ENCODE data around the gene ANP32D. TPM values are rescaled to one million over a fixed set of nuclear protein-coding genes. Genes with fewer than 3 reads are reported as not detected.
"Not testable (repeated sequence)": the region's sequence is repeated elsewhere in the genome, so short reads cannot be mapped to it uniquely, and the experiment has no call there.

Gene ANP32D
- not detected in 2 replicates for total RNA-seq

- Histone ChIP-seq H3K36me3 (ENCODE audit: control insufficient read depth, insufficient read depth, low read length) (no peaks in the 10 kb centered on the region), H3K4me3 (ENCODE audit: low read depth, low read length) (no peak within 1 kb of the TSS), H3K27me3 (ENCODE audit: control insufficient read depth, insufficient read depth, low read length) (no peaks in the 10 kb centered on the region)
- DNase-seq (ENCODE audit: low read depth) (no peak), FAIRE-seq (no peak)
- TF ChIP-seq, protein P1, sequence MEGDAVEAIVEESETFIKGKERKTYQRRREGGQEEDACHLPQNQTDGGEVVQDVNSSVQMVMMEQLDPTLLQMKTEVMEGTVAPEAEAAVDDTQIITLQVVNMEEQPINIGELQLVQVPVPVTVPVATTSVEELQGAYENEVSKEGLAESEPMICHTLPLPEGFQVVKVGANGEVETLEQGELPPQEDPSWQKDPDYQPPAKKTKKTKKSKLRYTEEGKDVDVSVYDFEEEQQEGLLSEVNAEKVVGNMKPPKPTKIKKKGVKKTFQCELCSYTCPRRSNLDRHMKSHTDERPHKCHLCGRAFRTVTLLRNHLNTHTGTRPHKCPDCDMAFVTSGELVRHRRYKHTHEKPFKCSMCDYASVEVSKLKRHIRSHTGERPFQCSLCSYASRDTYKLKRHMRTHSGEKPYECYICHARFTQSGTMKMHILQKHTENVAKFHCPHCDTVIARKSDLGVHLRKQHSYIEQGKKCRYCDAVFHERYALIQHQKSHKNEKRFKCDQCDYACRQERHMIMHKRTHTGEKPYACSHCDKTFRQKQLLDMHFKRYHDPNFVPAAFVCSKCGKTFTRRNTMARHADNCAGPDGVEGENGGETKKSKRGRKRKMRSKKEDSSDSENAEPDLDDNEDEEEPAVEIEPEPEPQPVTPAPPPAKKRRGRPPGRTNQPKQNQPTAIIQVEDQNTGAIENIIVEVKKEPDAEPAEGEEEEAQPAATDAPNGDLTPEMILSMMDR (IDR thresholded peaks at IDR 0.05; ENCODE audit: insufficient read depth, low read length, severe bottlenecking) = no peak
Measured at GRCh38 chr12:48472259-48472658, at the start of gene ANP32D. Gene ANP32D (plus strand): TSS chr12:48472559. CDS start chr12:48472665, 106 bp downstream.

DNA sequence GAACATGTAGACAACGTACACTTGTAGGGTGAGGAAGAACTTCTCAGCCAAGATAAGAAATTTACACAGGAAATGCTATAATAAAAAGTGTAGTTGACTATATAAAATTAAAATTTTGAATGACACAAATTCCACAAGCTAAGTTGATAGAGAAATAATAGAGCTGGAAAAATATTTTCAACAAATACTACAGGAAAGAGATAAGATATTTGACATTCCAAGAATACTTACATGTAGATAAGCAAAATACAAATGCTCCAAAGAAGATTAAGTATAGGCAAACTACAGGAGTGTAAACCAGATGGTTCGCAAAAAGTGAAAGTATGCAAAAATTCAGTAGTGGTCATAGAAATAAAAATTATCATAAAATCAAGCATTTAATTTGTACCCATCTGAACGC, 49.2 kb upstream of the ANP32D start:
- no peaks in the 10 kb centered on the region for H3K36me3 ChIP-seq (ENCODE audit: control insufficient read depth, insufficient read depth, low read length)
- DNase-seq (ENCODE audit: low read depth) (no peak), FAIRE-seq (no peak)
- TF ChIP-seq, protein P1 (IDR thresholded peaks at IDR 0.05; ENCODE audit: insufficient read depth, low read length, severe bottlenecking) = no peak
- no peak overlapping the region for H3K4me3 ChIP-seq (ENCODE audit: low read depth, low read length)
- no peaks in the 10 kb centered on the region for H3K27me3 ChIP-seq (ENCODE audit: control insufficient read depth, insufficient read depth, low read length)

DNA sequence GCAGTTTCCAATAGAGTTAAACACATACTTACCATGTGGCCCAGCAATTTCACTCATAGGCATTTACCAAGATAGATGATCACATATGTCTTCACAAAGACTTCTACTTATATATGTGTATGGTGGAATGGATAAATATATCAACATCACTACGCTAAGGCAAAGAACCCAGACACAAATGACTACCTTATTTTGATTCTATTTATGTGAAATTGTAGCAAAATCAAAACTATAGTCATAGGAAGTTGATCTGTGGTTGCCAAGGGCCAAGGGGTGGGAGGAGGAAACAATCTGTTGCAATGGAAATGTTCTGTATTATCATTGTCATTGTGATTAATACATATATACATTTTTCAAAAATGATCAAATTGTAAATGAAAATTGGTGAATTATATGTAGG, 47.7 kb upstream of the ANP32D start:
- Histone ChIP-seq H3K27me3 (ENCODE audit: control insufficient read depth, insufficient read depth, low read length) (no peaks in the 10 kb centered on the region), H3K4me3 (ENCODE audit: low read depth, low read length) (no peak overlapping the region), H3K36me3 (ENCODE audit: control insufficient read depth, insufficient read depth, low read length) (no peaks in the 10 kb centered on the region)
- FAIRE-seq = no peak
- DNase-seq (ENCODE audit: low read depth) = no peak
- TF ChIP-seq, protein P1 (IDR thresholded peaks at IDR 0.05; ENCODE audit: insufficient read depth, low read length, severe bottlenecking) = no peak

GRCh38 chr12:48434016-48434415, 38.3 kb upstream of the ANP32D start:
- H3K36me3 ChIP-seq (ENCODE audit: control insufficient read depth, insufficient read depth, low read length); H3K27me3 ChIP-seq (ENCODE audit: control insufficient read depth, insufficient read depth, low read length); H3K4me3 ChIP-seq (ENCODE audit: low read depth, low read length); FAIRE-seq; DNase-seq (ENCODE audit: low read depth): not testable (repeated sequence)

GRCh38 chr12:48441069-48441468, 31.3 kb upstream of the ANP32D start:
- no peak overlapping the region for H3K4me3 ChIP-seq (ENCODE audit: low read depth, low read length)
- no peaks in the 10 kb centered on the region for H3K36me3 ChIP-seq (ENCODE audit: control insufficient read depth, insufficient read depth, low read length)
- TF ChIP-seq, protein P1 (IDR thresholded peaks at IDR 0.05; ENCODE audit: insufficient read depth, low read length, severe bottlenecking) = no peak
- no peaks in the 10 kb centered on the region for H3K27me3 ChIP-seq (ENCODE audit: control insufficient read depth, insufficient read depth, low read length)
- DNase-seq (ENCODE audit: low read depth) = no peak
- no peak for FAIRE-seq

GRCh38 chr12:48442179-48442847, 30.0 kb upstream of the ANP32D start:
- no peaks in the 10 kb centered on the region for H3K27me3 ChIP-seq (ENCODE audit: control insufficient read depth, insufficient read depth, low read length)
- no peak for DNase-seq (ENCODE audit: low read depth)
- no peak for FAIRE-seq
- H3K36me3 ChIP-seq (ENCODE audit: control insufficient read depth, insufficient read depth, low read length) = no peaks in the 10 kb centered on the region
- TF ChIP-seq, protein P1 (IDR thresholded peaks at IDR 0.05; ENCODE audit: insufficient read depth, low read length, severe bottlenecking) = no peak
- no peak overlapping the region for H3K4me3 ChIP-seq (ENCODE audit: low read depth, low read length)

Measured in bronchial epithelial cell (primary cell).